GM21381 (cell line): ENCODE measurements around the gene CCDC12.

Source experiments
- ATAC-seq: cut with Tn5 transposase; IDR thresholded peaks from one replicate; pipeline ENCODE4 v1.9.1; 2021; ENCODE audit warnings: mild to moderate bottlenecking, moderate library complexity; ENCODE audit not compliant: unreplicated experiment

The CCDC12 gene

GRCh38 chr3:46960081-46960701 is 16.4 kb downstream of the CCDC12 start:
- no peak for ATAC-seq

- ATAC-seq: no peak
These were observed 17.4 kb downstream of the CCDC12 start for GRCh38 chr3:46959161-46959511.

- no peak for ATAC-seq
These were observed 17.9 kb downstream of the CCDC12 start for GRCh38 chr3:46958467-46959160.

GRCh38 chr3:46957092-46957820 is 19.3 kb downstream of the CCDC12 start:
- no peak for ATAC-seq

- no peak for ATAC-seq
These were observed 20.7 kb downstream of the CCDC12 start for GRCh38 chr3:46955801-46956259.

GRCh38 chr3:46955157-46955556 is 21.4 kb downstream of the CCDC12 start:
- ATAC-seq: no peak

- no peak for ATAC-seq
These were observed 22.4 kb downstream of the CCDC12 start for GRCh38 chr3:46954178-46954577.

- ATAC-seq: no peak
These were observed 23.1 kb downstream of the CCDC12 start for GRCh38 chr3:46953234-46954010.

GRCh38 chr3:46952813-46953212 is 23.7 kb downstream of the CCDC12 start:
- no peak for ATAC-seq

GRCh38 chr3:46950650-46951241 is 25.8 kb downstream of the CCDC12 start:
- no peak for ATAC-seq

- no peak for ATAC-seq
These were observed 26.4 kb downstream of the CCDC12 start for GRCh38 chr3:46950177-46950576.

GRCh38 chr3:46948830-46949671 is 27.5 kb downstream of the CCDC12 start:
- ATAC-seq: no peak

- no peak for ATAC-seq
These were observed 28.4 kb downstream of the CCDC12 start for GRCh38 chr3:46947981-46948791.

GRCh38 chr3:46947546-46947901 is 29.0 kb downstream of the CCDC12 start:
- ATAC-seq: no peak

- no peak for ATAC-seq
These were observed 29.5 kb downstream of the CCDC12 start for GRCh38 chr3:46946856-46947545.

GRCh38 chr3:46946416-46946815 is 30.1 kb downstream of the CCDC12 start:
- ATAC-seq: no peak

GRCh38 chr3:46944191-46944590 is 32.4 kb downstream of the CCDC12 start:
- no peak for ATAC-seq
